ENCODE measurements around the gene DLX4. TPM values are rescaled to one million over a fixed set of nuclear protein-coding genes. Genes with fewer than 3 reads are reported as not detected.

The DLX4 gene
- total and polyA plus RNA-seq, 2 donors (not counting 1 experiment from before 2014, with no cell fraction given) = 0.17 to 0.88 TPM

- no peaks in the 10 kb centered on the region for H4K20me1 ChIP-seq (ENCODE audit: control insufficient read depth, insufficient read depth, low read length, poor library complexity, severe bottlenecking)
- H3K36me3 ChIP-seq (replicated peaks in 1 of 2; ENCODE audit: control extremely low read depth in 1 of 2, control insufficient read depth in 1 of 2, extremely low read depth in 1 of 2, insufficient read depth in 2 of 2, low read length in 1 of 2) = no peaks in the 10 kb centered on the region
- H3K27me3 ChIP-seq (replicated peaks in 1 of 4; ENCODE audit: control extremely low read depth in 1 of 4, control insufficient read depth in 3 of 4, insufficient read depth in 4 of 4, low read length in 3 of 4) = peaks cover 0 to 68% (median 11%) of the 10 kb centered on the region in 4 experiments
- no peak overlapping the region for H3K27ac ChIP-seq (ENCODE audit: low read length in 2 of 2)
- H3K4me3 ChIP-seq (ENCODE audit: control extremely low read depth in 1 of 5, extremely low read depth in 1 of 5, insufficient read depth in 1 of 5, low read depth in 2 of 5, low read length in 4 of 5) = no peak overlapping the region
- no peaks in the 10 kb centered on the region for H3K4me1 ChIP-seq (ENCODE audit: control insufficient read depth in 2 of 2, insufficient read depth in 2 of 2, low read length in 2 of 2)
- Mint-ChIP-seq H3K9me3 (ENCODE audit: insufficient read depth) (no peaks in the 10 kb centered on the region), H3K27me3 (peaks cover 69% of the 10 kb centered on the region), H3K4me1 (no peaks in the 10 kb centered on the region), H3K27ac (no peak overlapping the region), H3K4me3 (no peak overlapping the region)
- no peak overlapping the region for H3K9ac ChIP-seq (ENCODE audit: low read length)
- 80% methylated on average over 1 of the region's 2 CpGs for WGBS (ENCODE audit: insufficient coverage)
- H3K4me2 ChIP-seq (replicated peaks; ENCODE audit: low read depth, low read length, poor library complexity, severe bottlenecking) = no peak overlapping the region
- CTCF ChIA-PET = interaction anchor here (1.6 kb wide), 1 partner anchor 33 kb away, joined by 5 read pairs; no protein-coding TSS in a partner anchor
- POLR2A ChIA-PET = no interaction called here
- peaks cover 0 to 2% (median 0%) of the 10 kb centered on the region in 3 donors for H3K9me3 ChIP-seq (ENCODE audit: control extremely low read depth in 1 of 3, control insufficient read depth in 2 of 3, insufficient read depth in 1 of 3, low read length in 2 of 3)
- H2AFZ ChIP-seq (ENCODE audit: insufficient read depth, low read depth, low read length, poor library complexity, severe bottlenecking) = no peak overlapping the region
- H3K79me2 ChIP-seq (ENCODE audit: control insufficient read depth, insufficient read depth, low read length) = no peaks in the 10 kb centered on the region
- ATAC-seq (ENCODE audit: low read depth) = no peak
- DNase-seq = no peak
- TF ChIP-seq EZH2 (IDR thresholded peaks at IDR 0.05; ENCODE audit: borderline replicate concordance, insufficient read depth, low read depth, low read length, poor library complexity, severe bottlenecking) = no peak
- TF ChIP-seq CTCF (IDR thresholded peaks at IDR 0.05) = no peak
- intact Hi-C loops (cut with micrococcal nuclease) = no loop called here
Observed at GRCh38 chr17:49984776-49985175, 15.8 kb downstream of the DLX4 start.

GRCh38 chr17:49985310-49985990, 16.5 kb downstream of the DLX4 start:
- no peak overlapping the region for H3K27ac Mint-ChIP-seq
- H3K4me2 ChIP-seq (replicated peaks; ENCODE audit: low read depth, low read length, poor library complexity, severe bottlenecking) = no peak overlapping the region
- peaks cover 72% of the 10 kb centered on the region for H3K27me3 Mint-ChIP-seq
- 48% methylated on average over 2 of the region's 3 CpGs for WGBS (ENCODE audit: insufficient coverage)
- no peaks in the 10 kb centered on the region for H3K4me1 Mint-ChIP-seq
- TF ChIP-seq CTCF (IDR thresholded peaks at IDR 0.05) (no peak), EZH2 (IDR thresholded peaks at IDR 0.05; ENCODE audit: borderline replicate concordance, insufficient read depth, low read depth, low read length, poor library complexity, severe bottlenecking) (no peak)
- no peaks in the 10 kb centered on the region for H4K20me1 ChIP-seq (ENCODE audit: control insufficient read depth, insufficient read depth, low read length, poor library complexity, severe bottlenecking)
- H3K9me3 ChIP-seq (ENCODE audit: control extremely low read depth in 1 of 3, control insufficient read depth in 2 of 3, insufficient read depth in 1 of 3, low read length in 2 of 3) = peaks cover 0 to 2% (median 0%) of the 10 kb centered on the region in 3 donors
- ChIA-PET CTCF (interaction anchor here (0.6 to 5.1 kb wide), 4 partner anchors 11 to 108 kb away, joined by 4 to 41 read pairs (median 4); no protein-coding TSS in a partner anchor), POLR2A (no interaction called here)
- no peak overlapping the region for H3K27ac ChIP-seq (ENCODE audit: low read length in 2 of 2)
- H3K79me2 ChIP-seq (ENCODE audit: control insufficient read depth, insufficient read depth, low read length) = no peaks in the 10 kb centered on the region
- no peaks in the 10 kb centered on the region for H3K36me3 ChIP-seq (replicated peaks in 1 of 2; ENCODE audit: control extremely low read depth in 1 of 2, control insufficient read depth in 1 of 2, extremely low read depth in 1 of 2, insufficient read depth in 2 of 2, low read length in 1 of 2)
- H3K4me3 Mint-ChIP-seq = no peak overlapping the region
- no peaks in the 10 kb centered on the region for H3K9me3 Mint-ChIP-seq (ENCODE audit: insufficient read depth)
- peaks cover 0 to 69% (median 10%) of the 10 kb centered on the region in 4 experiments for H3K27me3 ChIP-seq (replicated peaks in 1 of 4; ENCODE audit: control extremely low read depth in 1 of 4, control insufficient read depth in 3 of 4, insufficient read depth in 4 of 4, low read length in 3 of 4)
- no peak overlapping the region for H3K4me3 ChIP-seq (ENCODE audit: control extremely low read depth in 1 of 5, extremely low read depth in 1 of 5, insufficient read depth in 1 of 5, low read depth in 2 of 5, low read length in 4 of 5)
- H3K9ac ChIP-seq (ENCODE audit: low read length) = no peak overlapping the region
- no peaks in the 10 kb centered on the region for H3K4me1 ChIP-seq (ENCODE audit: control insufficient read depth in 2 of 2, insufficient read depth in 2 of 2, low read length in 2 of 2)
- no peak for ATAC-seq (ENCODE audit: low read depth)
- intact Hi-C loops (cut with micrococcal nuclease) = no loop called here
- no peak overlapping the region for H2AFZ ChIP-seq (ENCODE audit: insufficient read depth, low read depth, low read length, poor library complexity, severe bottlenecking)
- no peak for DNase-seq
